NCI-H345 treated with DMSO at 0.1 percent for 48 hours (cell line): ENCODE data around the gene VAMP1.
"Not testable (repeated sequence)": the region's sequence is repeated elsewhere in the genome, so short reads cannot be mapped to it uniquely, and the experiment has no call there.

Experiments
- DNase-seq: peaks from one replicate; lab custom pipeline; 2025; ENCODE audit not compliant: unreplicated experiment; lab: John Stamatoyannopoulos, UW

VAMP1 gene

GRCh38 chr12:6469609-6470374 is 685 bp downstream of the VAMP1 start:
- DNase-seq: no peak

GRCh38 chr12:6469092-6469491 is 1.4 kb downstream of the VAMP1 start:
- DNase-seq: no peak

- DNase-seq: no peak
These were observed 2.2 kb downstream of the VAMP1 start for GRCh38 chr12:6468283-6468575.

GRCh38 chr12:6467571-6468282 is 2.8 kb downstream of the VAMP1 start:
- DNase-seq: not testable (repeated sequence)

GRCh38 chr12:6466751-6467150 is 3.7 kb downstream of the VAMP1 start:
- not testable (repeated sequence) for DNase-seq

GRCh38 chr12:6466184-6466573 is 4.3 kb downstream of the VAMP1 start:
- no peak for DNase-seq

- peak; percentile 31 for DNase-seq
These were observed 4.9 kb downstream of the VAMP1 start for GRCh38 chr12:6465467-6466183.

- no peak for DNase-seq
These were observed 5.9 kb downstream of the VAMP1 start for GRCh38 chr12:6464531-6464930.

- DNase-seq: no peak
These were observed 6.6 kb downstream of the VAMP1 start for GRCh38 chr12:6463858-6464257.

GRCh38 chr12:6463216-6463615 is 7.3 kb downstream of the VAMP1 start:
- DNase-seq: no peak

- no peak for DNase-seq
These were observed 8.1 kb downstream of the VAMP1 start for GRCh38 chr12:6462234-6462995.

GRCh38 chr12:6461401-6462233 is 8.9 kb downstream of the VAMP1 start:
- DNase-seq: no peak

GRCh38 chr12:6460751-6461371 is 9.6 kb downstream of the VAMP1 start:
- DNase-seq: no peak

GRCh38 chr12:6459004-6459337 is 11.5 kb downstream of the VAMP1 start:
- no peak for DNase-seq

GRCh38 chr12:6458281-6459003 is 12.0 kb downstream of the VAMP1 start:
- DNase-seq: no peak

- no peak for DNase-seq
These were observed 13.1 kb downstream of the VAMP1 start for GRCh38 chr12:6457220-6457945.

GRCh38 chr12:6452944-6453630 is 17.4 kb downstream of the VAMP1 start:
- DNase-seq: no peak

- no peak for DNase-seq
These were observed 18.1 kb downstream of the VAMP1 start for GRCh38 chr12:6452245-6452943.
